Right lobe of liver (tissue), 6 donors: Measurements from ENCODE around the gene NFASC. TPM values are rescaled to one million over a fixed set of nuclear protein-coding genes. Genes with fewer than 3 reads are reported as not detected.

Experiments
- ATAC-seq, 4 donors: fragments of 200-7000 bp; cut with Tn5 transposase; one replicate each; pipeline ENCODE4 v1.9.1; 2020; ENCODE audit warnings: mild to moderate bottlenecking in 4 of 4, moderate library complexity in 4 of 4
- DNase-seq, 3 donors: peaks; one replicate each; pipeline ENCODE4 v3.0.0-alpha.2; 2020
- H3K27ac ChIP-seq, 3 donors: fragments of 200-600 bp; one replicate each; pipeline ENCODE4 v1.8.0; 2022
- H3K27me3 ChIP-seq, 2 donors: fragments of 200-600 bp; one replicate each; pipeline ENCODE4 v1.8.0; 2022
- H3K36me3 ChIP-seq, 4 donors: fragments of 200-600 bp; sonication (generic) in 1 of 4; one replicate each; pipeline versions ENCODE4 v1.5.1 to v1.8.0; 2017 to 2022; ENCODE audit warnings: control low read depth in 1 of 4
- H3K4me1 ChIP-seq, 4 donors: fragments of 200-600 bp; sonication (generic) in 1 of 4; one replicate each; pipeline versions ENCODE4 v1.5.1 to v1.8.0; 2017 to 2022; ENCODE audit warnings: control low read depth in 1 of 4
- H3K4me3 ChIP-seq, 3 donors: fragments of 200-600 bp; one replicate each; pipeline ENCODE4 v1.8.0; 2022
- H3K9me3 ChIP-seq, 4 donors: fragments of 200-600 bp; sonication (generic) in 1 of 4; one replicate each; pipeline versions ENCODE4 v1.5.1 to v1.8.0; 2017 to 2022; ENCODE audit warnings: control low read depth in 1 of 4
- POLR2A ChIP-seq: fragments of 450-650 bp; IDR thresholded peaks from one replicate; pipeline ENCODE4 v1.6.1; 2017; ENCODE audit warnings: antibody characterized with exemption, mild to moderate bottlenecking
- WGBS: methylation state at CpG from one replicate; pipeline ENCODE4 v1.1.6; 2018; ENCODE audit warnings: low coverage, low lambda C conversion rate; ENCODE audit not compliant: insufficient coverage; ENCODE audit errors: missing lambda C conversion rate; 5-methylcytosine and 5-hydroxymethylcytosine counted together
- intact Hi-C, 2 donors: fragments of 100-400 bp; cut with DNase I; formaldehyde crosslinking; loops; one replicate each; pipeline versions ENCODE4 v1.11.2 to v1.14.1; 2022
- total RNA-seq, 6 experiments: library from RNA; depleted of rRNA in 2 of 6; stranded (reverse); fragments of >200 nt in 2 of 6; fragmentation: NEBNext Ultra II Directional in 3 of 6; extraction: Animal tissue kit (Norgen Biotek cat#: 25700) in 3 of 6; gene quantifications; one replicate each; pipeline versions ENCODE4 v1.1.0 to v1.2.4, GENCODE V29; 2016 to 2023
- TF ChIP-seq, protein P1 (sequence below), 4 donors: fragments of 200-600 bp in 3 of 4; fragments of 450-650 bp in 1 of 4; IDR thresholded peaks; one replicate each; pipeline versions ENCODE4 v1.5.1 to v1.8.0; 2016 to 2022; ENCODE audit warnings: antibody characterized with exemption in 4 of 4, mild to moderate bottlenecking in 2 of 4
- donor health status: DM: no; HTN: yes; CAD: no.
- donor health status: DM: no; HTN: no; CAD: no.
- donor health status: DM: no; HTN: no; CAD: no.
- donor health status: DM: no; HTN: yes; CAD: no.
- donor health status: DM: no; HTN: yes; CAD: no.

NFASC gene
- total RNA-seq, 6 experiments from 2014 or later = 3.2 to 7.8 (median 5.6) TPM

DNA sequence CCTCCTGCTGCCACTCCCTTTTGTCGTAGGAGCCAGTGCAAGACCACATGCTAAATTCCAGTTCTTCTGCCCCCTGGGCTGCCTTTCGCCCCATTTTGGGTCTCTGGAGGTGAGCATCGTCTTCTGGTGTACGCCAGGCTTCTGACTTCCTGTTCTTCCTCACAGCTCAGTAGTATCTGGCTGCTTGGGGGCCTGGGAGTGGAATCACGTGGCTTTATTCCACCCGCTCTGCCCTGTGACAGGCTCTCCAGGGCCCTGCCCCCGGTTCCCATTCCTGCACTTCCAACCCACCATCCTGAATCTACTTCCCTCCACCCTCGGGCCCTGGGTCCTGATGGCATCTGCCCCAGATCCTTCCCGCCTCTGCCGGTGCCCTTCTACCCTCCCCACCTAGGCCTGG is 3.6 kb downstream of the NFASC start:
- no peaks in the 10 kb centered on the region for H3K4me1 ChIP-seq
- WGBS = 90% methylated on average over 6 of the region's 10 CpGs
- ATAC-seq (no peak), DNase-seq (no peak)
- TF ChIP-seq POLR2A = no peak
- TF ChIP-seq, protein P1, sequence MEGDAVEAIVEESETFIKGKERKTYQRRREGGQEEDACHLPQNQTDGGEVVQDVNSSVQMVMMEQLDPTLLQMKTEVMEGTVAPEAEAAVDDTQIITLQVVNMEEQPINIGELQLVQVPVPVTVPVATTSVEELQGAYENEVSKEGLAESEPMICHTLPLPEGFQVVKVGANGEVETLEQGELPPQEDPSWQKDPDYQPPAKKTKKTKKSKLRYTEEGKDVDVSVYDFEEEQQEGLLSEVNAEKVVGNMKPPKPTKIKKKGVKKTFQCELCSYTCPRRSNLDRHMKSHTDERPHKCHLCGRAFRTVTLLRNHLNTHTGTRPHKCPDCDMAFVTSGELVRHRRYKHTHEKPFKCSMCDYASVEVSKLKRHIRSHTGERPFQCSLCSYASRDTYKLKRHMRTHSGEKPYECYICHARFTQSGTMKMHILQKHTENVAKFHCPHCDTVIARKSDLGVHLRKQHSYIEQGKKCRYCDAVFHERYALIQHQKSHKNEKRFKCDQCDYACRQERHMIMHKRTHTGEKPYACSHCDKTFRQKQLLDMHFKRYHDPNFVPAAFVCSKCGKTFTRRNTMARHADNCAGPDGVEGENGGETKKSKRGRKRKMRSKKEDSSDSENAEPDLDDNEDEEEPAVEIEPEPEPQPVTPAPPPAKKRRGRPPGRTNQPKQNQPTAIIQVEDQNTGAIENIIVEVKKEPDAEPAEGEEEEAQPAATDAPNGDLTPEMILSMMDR (IDR thresholded peaks at IDR 0.05) = no peak
- H3K4me3 ChIP-seq = no peak overlapping the region
- no peaks in the 10 kb centered on the region for H3K27me3 ChIP-seq
- H3K9me3 ChIP-seq = no peaks in the 10 kb centered on the region
- intact Hi-C loops = no loop called here
- no peak overlapping the region for H3K27ac ChIP-seq
- no peaks in the 10 kb centered on the region for H3K36me3 ChIP-seq

DNA sequence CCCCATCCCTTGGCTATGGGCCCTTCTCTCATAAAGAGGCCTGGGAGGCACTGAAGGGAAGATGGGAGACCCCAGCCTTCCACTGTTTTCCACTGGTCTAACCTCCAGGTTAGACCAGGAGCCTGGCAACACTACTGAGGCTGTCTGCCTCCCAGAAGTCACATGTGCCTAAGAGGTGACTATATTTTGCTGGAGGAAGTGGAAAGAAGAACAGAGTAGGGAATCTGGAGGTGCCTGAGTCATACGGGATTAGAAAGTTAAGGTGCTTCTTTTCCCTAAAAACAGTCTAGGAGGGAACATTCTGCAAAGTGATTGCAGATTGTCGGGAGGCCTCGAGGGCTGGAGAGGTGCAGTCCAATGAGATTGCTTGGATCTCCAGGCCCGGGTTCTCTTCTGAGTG is 4.6 kb downstream of the NFASC start:
- Histone ChIP-seq H3K36me3 (no peaks in the 10 kb centered on the region), H3K27me3 (no peaks in the 10 kb centered on the region), H3K4me3 (no peak overlapping the region), H3K9me3 (no peaks in the 10 kb centered on the region), H3K4me1 (no peaks in the 10 kb centered on the region), H3K27ac (no peak overlapping the region)
- no peak for ATAC-seq
- TF ChIP-seq, protein P1 (IDR thresholded peaks at IDR 0.05) = no peak
- TF ChIP-seq POLR2A = no peak
- intact Hi-C loops = no loop called here
- WGBS = 54% methylated on average over 4 of the region's 4 CpGs
- DNase-seq = no peak

DNA sequence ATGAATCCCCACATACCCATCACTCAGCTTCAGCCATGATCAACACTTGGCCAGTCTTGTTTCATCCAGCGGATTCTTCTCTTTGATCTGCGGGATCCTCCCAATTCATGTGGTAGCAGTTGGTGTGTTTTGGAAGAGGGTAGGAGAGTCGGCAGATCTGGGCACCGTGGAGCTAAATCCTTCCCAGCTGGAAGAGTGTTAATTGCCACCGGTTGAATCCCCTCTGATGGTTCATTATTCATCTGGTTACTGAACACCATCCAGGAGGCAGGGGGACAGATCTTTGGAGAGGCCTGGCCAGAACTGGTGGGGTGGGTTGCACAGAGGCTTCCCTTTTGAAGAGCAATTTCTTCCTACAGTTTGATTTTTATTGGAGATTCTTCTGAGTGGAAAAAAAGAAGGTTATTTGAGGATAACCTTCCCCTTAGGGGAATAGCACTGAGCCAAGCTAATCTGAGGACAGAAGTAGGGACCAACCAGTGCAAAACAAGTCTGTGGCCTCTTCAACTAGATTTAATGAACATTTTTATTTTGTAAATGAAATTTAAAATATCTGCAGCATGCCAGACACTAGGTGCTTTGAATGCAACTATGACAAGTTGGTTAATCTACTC is 8.1 kb downstream of the NFASC start:
- H3K36me3 ChIP-seq = no peaks in the 10 kb centered on the region
- H3K4me1 ChIP-seq = peaks cover 0 to 18% (median 9%) of the 10 kb centered on the region in 4 donors
- no peak overlapping the region for H3K4me3 ChIP-seq
- H3K9me3 ChIP-seq = no peaks in the 10 kb centered on the region
- H3K27me3 ChIP-seq = no peaks in the 10 kb centered on the region
- DNase-seq (peak in 1 of 3 donors; percentile 11), ATAC-seq (no peak)
- intact Hi-C loops = no loop called here
- 36% methylated on average over 5 of the region's 5 CpGs for WGBS
- no peak for TF ChIP-seq POLR2A
- no peak overlapping the region for H3K27ac ChIP-seq

DNA sequence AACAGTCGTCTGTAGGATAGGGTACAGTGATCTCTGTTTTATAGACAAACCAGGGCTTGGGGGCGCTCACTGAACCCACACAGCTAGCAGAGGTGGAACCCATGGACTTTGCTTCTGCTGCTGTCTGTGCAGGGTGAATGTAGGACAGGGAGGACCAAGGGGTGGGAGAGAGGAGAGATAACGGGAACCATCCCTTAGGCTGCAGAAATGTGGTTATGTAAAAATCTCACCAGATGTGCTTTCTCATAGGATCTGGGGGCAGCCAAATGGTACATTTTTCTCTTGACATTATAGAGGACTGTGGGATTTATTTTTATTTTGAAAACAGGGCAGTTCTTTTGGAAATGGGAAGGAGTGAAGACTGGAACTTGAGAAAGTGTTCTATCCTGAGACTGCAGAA is 8.7 kb downstream of the NFASC start:
- Histone ChIP-seq H3K4me3 (no peak overlapping the region), H3K4me1 (peaks cover 0 to 24% (median 11%) of the 10 kb centered on the region in 4 donors), H3K9me3 (no peaks in the 10 kb centered on the region), H3K36me3 (no peaks in the 10 kb centered on the region), H3K27me3 (no peaks in the 10 kb centered on the region), H3K27ac (no peak overlapping the region)
- ATAC-seq (no peak), DNase-seq (no peak)
- TF ChIP-seq, protein P1 (IDR thresholded peaks at IDR 0.05) = no peak
- no peak for TF ChIP-seq POLR2A
- 62% methylated on average over 3 of the region's 3 CpGs for WGBS
- intact Hi-C loops = no loop called here

DNA sequence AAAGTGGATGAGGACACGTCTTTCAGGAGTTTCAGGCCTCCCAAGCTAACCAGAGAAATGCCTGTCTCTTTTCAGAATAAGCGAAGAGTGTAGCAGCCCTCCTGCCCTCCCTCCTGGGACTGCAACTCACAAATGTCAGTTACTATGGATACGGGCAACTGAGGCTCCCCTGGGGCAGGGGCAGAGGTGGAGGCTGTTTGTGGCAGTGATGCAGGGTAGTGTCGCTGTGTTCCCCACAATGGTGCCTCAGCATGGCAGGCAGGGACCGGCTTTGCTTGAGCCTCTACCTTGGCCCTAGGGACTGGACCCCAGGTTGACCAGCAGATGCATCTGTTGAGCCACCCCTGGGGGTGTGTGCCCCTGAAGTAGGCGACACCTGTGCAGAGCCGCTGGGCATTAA is 10.2 kb downstream of the NFASC start:
- no peak overlapping the region for H3K4me3 ChIP-seq
- no peak for TF ChIP-seq POLR2A
- TF ChIP-seq, protein P1 (IDR thresholded peaks at IDR 0.05) = no peak
- DNase-seq (no peak), ATAC-seq (no peak)
- H3K9me3 ChIP-seq = no peaks in the 10 kb centered on the region
- H3K4me1 ChIP-seq = peaks cover 0 to 38% (median 17%) of the 10 kb centered on the region in 4 donors
- no peaks in the 10 kb centered on the region for H3K36me3 ChIP-seq
- intact Hi-C loops = no loop called here
- 71% methylated on average over 1 of the region's 7 CpGs for WGBS
- no peaks in the 10 kb centered on the region for H3K27me3 ChIP-seq
- no peak overlapping the region for H3K27ac ChIP-seq
